Transverse colon (tissue), 4 donors: ENCODE data around the gene CDH13. TPM values are rescaled to one million over a fixed set of nuclear protein-coding genes. Genes with fewer than 3 reads are reported as not detected.

ENCODE experiments used
- DNase-seq: peaks from one replicate; pipeline ENCODE4 v3.0.0-alpha.2; 2019
- H3K27ac ChIP-seq, 4 donors: fragments of 200-600 bp; sonication (generic); 2 replicates each; pipeline ENCODE4 v1.5.1; 2016 to 2018; ENCODE audit warnings: inconsistent platforms in 4 of 4
- H3K27me3 ChIP-seq: fragments of 200-600 bp; sonication (generic); 2 replicates; pipeline ENCODE4 v1.5.1; 2017; ENCODE audit warnings: inconsistent platforms
- H3K36me3 ChIP-seq, 4 donors: fragments of 200-600 bp; sonication (generic); 2 replicates each; pipeline ENCODE4 v1.5.1; 2017 to 2019; ENCODE audit warnings: inconsistent platforms in 4 of 4
- H3K4me1 ChIP-seq, 4 donors: fragments of 200-600 bp; sonication (generic); 2 replicates each; pipeline ENCODE4 v1.5.1; 2017 to 2020; ENCODE audit warnings: inconsistent platforms in 4 of 4
- H3K4me3 ChIP-seq, 4 donors: fragments of 200-600 bp; sonication (generic); 1 replicate in 1 of 4; 2 replicates in 3 of 4; pipeline versions ENCODE4 v1.5.1 to v1.6.1; 2017 to 2019; ENCODE audit warnings: inconsistent platforms in 4 of 4
- H3K9me3 ChIP-seq, 2 donors: fragments of 200-600 bp; sonication (generic); 2 replicates each; pipeline ENCODE4 v1.5.1; 2017 to 2019; ENCODE audit warnings: inconsistent platforms in 2 of 2
- CTCF ChIP-seq, 5 experiments: fragments of 200-600 bp in 3 of 5; fragments of 450-650 bp in 2 of 5; sonication (generic) in 3 of 5; IDR thresholded peaks; 1 replicate in 2 of 5; 2 replicates in 3 of 5; pipeline ENCODE4 v1.5.1; 2016 to 2017; ENCODE audit warnings: antibody characterized with exemption in 5 of 5, inconsistent platforms in 3 of 5, mild to moderate bottlenecking in 2 of 5, moderate library complexity in 1 of 5
- EP300 ChIP-seq: sonication (generic); formaldehyde crosslinking; IDR thresholded peaks from one replicate; pipeline ENCODE4 v1.6.1; 2017; ENCODE audit warnings: antibody characterized with exemption, low read depth
- POLR2A ChIP-seq: fragments of 450-650 bp; IDR thresholded peaks from one replicate; pipeline ENCODE4 v1.6.1; 2016; ENCODE audit warnings: antibody characterized with exemption, mild to moderate bottlenecking, moderate library complexity
- POLR2AphosphoS5 ChIP-seq, 3 donors: sonication (generic); formaldehyde crosslinking; IDR thresholded peaks; one replicate each; pipeline ENCODE4 v1.6.1; 2016; ENCODE audit warnings: antibody characterized with exemption in 3 of 3
- WGBS, 2 donors: methylation state at CpG; one replicate each; pipeline ENCODE4 v1.1.5; 2018; ENCODE audit warnings: low coverage in 1 of 2; 5-methylcytosine and 5-hydroxymethylcytosine counted together
- in situ Hi-C, 4 donors: fragments of 200-750 bp; cut with MboI; loops; one replicate each; pipeline versions ENCODE4 v1.15.0 to v1.15.1; 2017; ENCODE audit warnings: low sequenced_read_pairs in 3 of 4, low pct_ligation_motif_present in 1 of 4, low pct_unique_long_range_greater_than_20kb in 1 of 4
- intact Hi-C: fragments of 100-400 bp; cut with DNase I; formaldehyde crosslinking; loops from one replicate; pipeline ENCODE4 v1.15.1; 2023; ENCODE audit warnings: low total_unique reads
- total RNA-seq, 4 donors: library from RNA; depleted of rRNA; stranded (reverse); fragments of >200 nt; gene quantifications; one replicate each; pipeline ENCODE4 v1.1.0, GENCODE V29; 2016

CDH13 gene
- total RNA-seq, 4 donors from 2014 or later = 3.8 to 28.1 (median 5.8) TPM

DNA sequence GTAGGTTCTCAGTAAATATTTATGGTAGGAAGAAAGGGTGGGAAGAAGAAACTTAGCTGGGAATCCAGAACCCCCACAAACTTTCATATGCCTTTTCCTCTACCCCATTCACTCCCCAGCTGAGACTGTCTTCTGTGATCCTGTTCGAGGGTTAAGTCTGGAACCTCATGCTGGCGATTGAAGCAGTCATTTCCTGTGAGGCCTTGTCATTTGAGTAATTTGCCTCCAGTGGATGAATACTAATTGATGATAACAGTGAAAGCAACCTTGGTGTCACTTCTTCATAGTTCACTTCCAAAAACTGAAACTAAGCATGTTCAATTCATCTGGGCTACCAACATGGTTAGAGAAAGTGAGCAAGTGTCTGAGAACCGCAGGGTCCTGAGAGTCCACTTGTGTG, 401.2 kb downstream of the CDH13 start:
- no peak for TF ChIP-seq EP300
- no peak for TF ChIP-seq POLR2AphosphoS5 (IDR thresholded peaks at IDR 0.05)
- TF ChIP-seq CTCF (IDR thresholded peaks at IDR 0.05) = no peak
- no peak for TF ChIP-seq POLR2A
- Histone ChIP-seq H3K36me3 (no peaks in the 10 kb centered on the region), H3K4me1 (no peaks in the 10 kb centered on the region), H3K4me3 (no peak overlapping the region), H3K27ac (no peak overlapping the region), H3K27me3 (no peaks in the 10 kb centered on the region), H3K9me3 (peaks cover 0 to 3% of the 10 kb centered on the region in 2 donors)
- WGBS, 2 donors = 0 to 61% methylated on average over 1 to 3 of the region's 3 CpGs
- in situ Hi-C loops = no loop called here
- intact Hi-C loops = no loop called here
- DNase-seq = no peak

DNA sequence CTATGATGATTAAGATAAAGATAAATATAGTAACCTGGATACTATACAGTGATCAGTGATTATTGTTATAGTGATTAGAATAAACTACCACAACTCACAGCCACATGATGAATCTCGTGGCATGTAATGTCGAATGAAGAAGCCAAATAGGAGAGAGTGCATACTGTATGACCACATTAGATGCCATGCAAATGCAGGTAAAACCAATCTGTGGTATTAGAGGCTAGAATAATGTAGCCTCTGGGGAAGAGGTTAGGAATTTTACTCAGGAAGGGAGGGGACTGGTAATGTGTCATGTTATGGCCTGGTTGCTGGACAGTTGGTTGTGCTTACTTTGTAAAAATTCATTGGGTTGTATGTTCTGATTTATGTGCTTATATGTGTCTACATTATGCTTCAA, 402.7 kb downstream of the CDH13 start:
- no peak for DNase-seq
- TF ChIP-seq CTCF (IDR thresholded peaks at IDR 0.05) = no peak
- no peak for TF ChIP-seq POLR2AphosphoS5 (IDR thresholded peaks at IDR 0.05)
- no peak for TF ChIP-seq POLR2A
- TF ChIP-seq EP300 = no peak
- no peaks in the 10 kb centered on the region for H3K9me3 ChIP-seq
- no peaks in the 10 kb centered on the region for H3K4me1 ChIP-seq
- H3K4me3 ChIP-seq = no peak overlapping the region
- intact Hi-C loops (no loop called here), in situ Hi-C loops (no loop called here)
- 70 to 75% methylated on average over 2 of the region's 2 CpGs for WGBS, 2 donors
- no peaks in the 10 kb centered on the region for H3K36me3 ChIP-seq
- no peaks in the 10 kb centered on the region for H3K27me3 ChIP-seq
- no peak overlapping the region for H3K27ac ChIP-seq

DNA sequence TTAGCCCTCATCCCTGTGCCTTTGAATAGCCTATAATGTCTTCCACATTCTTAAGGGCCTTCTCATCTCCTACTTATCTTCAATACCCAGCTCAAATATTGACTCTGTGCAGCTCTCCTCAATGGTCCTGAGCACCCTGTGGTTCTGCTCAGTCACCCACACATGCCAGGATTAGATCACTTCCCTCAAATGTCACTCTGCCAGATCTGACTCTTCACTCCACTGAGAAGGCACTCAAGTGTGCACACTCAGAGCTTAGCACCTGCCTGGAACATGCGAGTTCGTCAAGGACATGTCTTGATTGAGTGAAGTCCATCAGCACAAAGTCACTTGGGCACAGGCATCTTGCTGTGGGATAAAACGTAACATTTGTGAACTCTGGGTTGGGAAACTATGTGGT, 404.8 kb downstream of the CDH13 start:
- WGBS, 2 donors = 75 to 80% methylated on average over 1 to 3 of the region's 3 CpGs
- Histone ChIP-seq H3K4me3 (no peak overlapping the region), H3K36me3 (no peaks in the 10 kb centered on the region), H3K27ac (no peak overlapping the region), H3K4me1 (no peaks in the 10 kb centered on the region), H3K27me3 (no peaks in the 10 kb centered on the region), H3K9me3 (no peaks in the 10 kb centered on the region)
- intact Hi-C loops (no loop called here), in situ Hi-C loops (no loop called here)
- no peak for TF ChIP-seq EP300
- TF ChIP-seq POLR2A = no peak
- TF ChIP-seq POLR2AphosphoS5 (IDR thresholded peaks at IDR 0.05) = no peak
- TF ChIP-seq CTCF (IDR thresholded peaks at IDR 0.05) = no peak
- no peak for DNase-seq

DNA sequence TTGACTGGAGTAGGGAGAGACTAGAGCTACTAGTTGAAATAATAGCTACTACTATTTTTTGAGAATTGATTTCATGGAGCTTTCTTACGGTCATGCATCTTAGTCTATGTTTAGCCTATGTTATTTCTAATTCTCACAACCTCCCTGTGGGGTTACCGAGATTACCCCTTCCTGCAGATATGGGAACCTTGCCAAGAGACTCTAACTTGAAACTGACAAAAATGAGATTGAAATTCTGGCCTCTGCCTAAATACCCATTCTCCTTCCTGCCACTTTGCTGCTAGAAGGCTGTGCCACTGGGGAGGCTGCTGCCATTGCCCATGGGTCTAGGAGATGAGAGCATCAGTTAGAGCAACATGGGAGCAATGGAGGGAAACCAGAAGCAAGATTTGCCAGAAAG, 410.3 kb downstream of the CDH13 start:
- Histone ChIP-seq H3K9me3 (no peaks in the 10 kb centered on the region), H3K4me1 (no peaks in the 10 kb centered on the region), H3K27ac (no peak overlapping the region), H3K27me3 (no peaks in the 10 kb centered on the region), H3K4me3 (no peak overlapping the region), H3K36me3 (no peaks in the 10 kb centered on the region)
- in situ Hi-C loops = no loop called here
- 78 to 84% methylated on average over 2 of the region's 2 CpGs for WGBS, 2 donors
- DNase-seq = no peak
- no peak for TF ChIP-seq POLR2A
- TF ChIP-seq CTCF (IDR thresholded peaks at IDR 0.05) = no peak
- no peak for TF ChIP-seq EP300
- TF ChIP-seq POLR2AphosphoS5 (IDR thresholded peaks at IDR 0.05) = no peak
- intact Hi-C loops = no loop called here
